Measurements from ENCODE around the gene NR2F6.
"Not testable (repeated sequence)": the region's sequence is repeated elsewhere in the genome, so short reads cannot be mapped to it uniquely, and the experiment has no call there.

- TF ChIP-seq CTCF, POLR2A (IDR thresholded peaks at IDR 0.05): not testable (repeated sequence)
Observed at GRCh38 chr19:17191736-17192135, 54.0 kb downstream of the NR2F6 start.

All from lower leg skin (tissue), 3 donors.